CD4-positive, alpha-beta T cell treated with Interleukin-10 for 1 hour (primary cell): ENCODE results near the gene COMT.

Source experiments
- DNase-seq: peaks from one replicate; pipeline ENCODE4 v3.0.0-alpha.2; 2020

The COMT gene

DNA sequence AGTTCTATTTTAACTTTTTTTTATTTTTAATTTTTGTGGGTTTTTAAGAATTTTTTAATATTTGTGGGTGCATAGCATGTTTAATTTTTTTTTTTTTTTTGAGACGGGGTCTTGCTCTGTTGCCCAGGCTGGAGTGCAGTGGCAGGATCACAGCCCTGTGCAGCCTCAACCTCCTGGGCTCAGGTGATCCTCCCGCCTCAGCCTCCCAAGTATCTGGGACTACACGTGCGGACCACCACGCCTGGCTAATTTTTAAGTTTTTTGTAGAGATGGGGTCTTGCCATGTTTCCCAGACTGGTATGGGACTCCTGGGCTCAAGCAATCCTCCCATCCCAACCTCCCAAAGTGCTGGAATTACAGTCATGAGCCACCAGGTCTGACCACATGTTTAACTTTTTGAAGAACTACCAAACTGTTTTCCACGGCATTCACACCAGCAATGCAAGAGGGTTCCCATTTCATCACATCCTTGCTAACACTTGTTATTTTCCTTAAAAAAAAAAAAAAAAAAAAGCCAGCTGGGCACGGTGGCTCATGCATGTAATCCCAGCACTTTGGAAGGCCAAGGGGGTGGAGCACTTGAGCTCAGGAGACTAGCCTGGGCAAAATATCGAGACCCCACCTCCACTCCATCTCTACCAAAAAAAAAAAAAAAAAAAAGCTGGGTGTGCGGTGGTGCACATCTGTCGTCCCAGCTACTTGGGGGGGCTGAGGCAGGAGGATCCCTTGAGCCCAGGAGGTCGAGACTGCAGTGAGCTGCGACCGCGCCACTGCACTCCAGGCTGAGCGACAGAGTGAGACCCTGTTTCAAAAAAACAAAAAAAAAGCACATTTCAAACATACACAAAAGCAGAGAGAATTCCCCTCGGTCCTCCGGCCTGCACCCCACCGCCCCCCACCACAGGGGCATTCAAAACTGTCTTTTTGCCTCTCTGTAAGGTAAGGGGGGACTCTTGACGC, 16.8 kb downstream of the COMT start:
- no peak for DNase-seq

DNA sequence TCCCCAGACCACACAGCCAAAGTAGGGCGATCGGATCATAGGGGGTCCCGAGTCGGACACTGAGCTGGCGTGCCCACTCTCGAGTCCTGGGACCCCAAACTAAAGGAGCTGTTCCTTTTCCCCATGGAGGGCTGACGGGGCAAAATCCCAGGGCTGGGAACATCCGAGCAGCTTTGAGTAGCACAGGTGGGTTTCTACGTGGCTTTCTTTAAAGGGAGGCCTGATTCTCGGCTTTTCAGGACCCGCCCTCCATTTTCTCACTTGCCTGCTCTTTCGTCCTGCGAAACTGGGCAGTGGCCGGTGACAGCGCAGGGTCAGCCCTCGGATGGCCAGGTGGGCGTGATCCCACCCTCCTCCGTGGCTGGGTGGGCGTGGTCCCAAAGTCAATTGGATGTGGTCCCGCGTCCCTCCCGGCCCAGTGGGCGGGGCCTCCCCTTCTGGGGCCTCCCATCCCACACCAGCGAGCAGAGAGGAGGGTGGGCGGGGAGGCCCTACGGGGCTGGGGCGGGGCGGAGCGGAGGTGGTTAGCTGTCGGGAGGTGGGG, 17.5 kb downstream of the COMT start:
- no peak for DNase-seq

DNA sequence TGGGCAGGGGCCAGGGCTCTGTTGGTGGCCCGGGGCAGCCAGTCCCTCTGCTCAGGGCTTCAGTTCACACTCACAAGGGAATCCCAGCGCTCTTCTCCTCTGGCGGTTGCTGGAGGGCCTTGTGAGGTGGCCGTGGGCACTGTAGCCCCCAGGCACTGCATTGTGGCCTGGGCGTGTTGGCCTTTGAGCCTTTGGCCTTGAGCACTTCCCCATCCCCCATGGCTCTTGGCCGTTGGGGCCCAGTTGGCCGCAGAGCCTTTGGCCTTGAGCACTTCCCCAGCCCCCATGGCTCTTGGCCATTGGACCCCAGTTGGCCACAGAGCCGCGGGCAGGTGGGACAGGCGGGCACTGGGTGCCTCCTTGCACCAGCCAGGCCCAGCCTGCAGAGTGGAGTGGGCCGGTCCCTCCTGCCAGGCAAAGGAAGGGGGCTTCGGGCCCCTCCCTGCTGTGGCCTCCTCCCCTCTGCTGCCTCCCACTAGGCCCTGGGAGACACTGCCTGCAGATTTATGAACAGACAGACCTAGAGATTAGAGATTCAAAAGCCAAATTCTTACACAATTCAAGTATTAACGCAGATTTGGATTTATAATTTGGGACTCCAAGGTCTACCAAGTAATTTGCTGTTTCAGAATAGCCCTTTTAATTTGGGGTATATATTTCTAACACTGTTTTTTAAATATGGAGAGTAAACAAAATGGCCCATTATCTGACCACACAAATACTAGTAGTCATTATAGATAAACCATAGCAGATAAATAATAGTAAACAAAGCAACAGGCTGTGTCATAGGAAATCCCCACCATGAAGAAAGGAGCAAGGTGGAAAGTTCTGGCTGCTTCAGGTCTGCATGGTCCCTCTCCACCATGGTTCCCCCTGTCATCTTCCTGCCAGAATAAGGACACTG, 18.3 kb downstream of the COMT start:
- no peak for DNase-seq

DNA sequence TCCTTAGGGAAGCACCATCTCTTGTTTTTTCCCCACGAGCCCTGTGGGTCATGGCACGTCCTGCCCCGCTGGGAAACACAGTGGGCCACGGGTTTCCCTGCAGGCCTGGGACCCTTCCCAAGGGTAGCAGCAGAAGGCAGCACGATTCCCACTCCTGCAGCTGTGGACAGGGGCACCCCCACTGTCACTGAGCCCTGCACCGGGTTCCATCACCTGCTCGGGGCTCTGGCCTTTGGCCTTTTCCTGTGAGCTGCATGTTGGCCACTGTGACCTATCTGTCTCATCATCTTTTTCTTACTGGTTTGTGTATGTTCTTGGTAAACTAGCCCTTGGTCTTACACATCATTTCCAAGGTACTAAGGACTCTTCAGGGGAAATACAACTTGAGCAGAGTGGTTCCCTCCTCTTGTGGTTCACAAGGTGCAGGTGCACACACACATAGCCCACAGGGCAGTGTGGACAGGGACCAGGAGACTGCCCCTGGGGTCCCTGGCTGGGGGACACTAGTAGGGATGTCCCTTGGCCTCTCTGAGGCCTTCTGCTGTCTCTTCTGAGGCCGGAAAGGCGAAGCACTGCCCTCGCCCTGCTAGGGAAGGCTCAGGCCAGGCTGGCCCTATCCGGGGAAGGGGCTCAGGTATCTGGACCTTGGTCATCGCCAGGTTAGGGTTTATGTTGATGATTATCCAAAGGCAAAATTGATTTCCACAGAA, 19.1 kb downstream of the COMT start:
- DNase-seq, result no peak

DNA sequence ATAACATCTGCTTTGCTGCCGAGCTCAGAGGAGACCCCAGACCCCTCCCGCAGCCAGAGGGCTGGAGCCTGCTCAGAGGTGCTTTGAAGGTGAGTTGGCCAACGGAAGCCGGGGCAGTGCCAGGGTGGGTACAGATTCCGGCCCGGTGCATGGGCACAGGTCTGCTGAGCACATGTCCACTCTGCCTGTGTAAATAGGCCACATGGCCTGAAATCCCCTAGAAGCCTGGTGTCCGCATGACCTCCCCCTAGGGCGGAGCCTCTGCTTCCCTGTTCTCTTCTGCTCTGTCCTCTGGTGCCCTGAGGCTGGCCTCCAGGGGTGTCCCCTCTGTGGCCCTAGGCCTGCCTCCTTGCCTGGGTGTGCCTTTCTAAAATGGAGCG, 19.6 kb downstream of the COMT start:
- DNase-seq, result no peak

DNA sequence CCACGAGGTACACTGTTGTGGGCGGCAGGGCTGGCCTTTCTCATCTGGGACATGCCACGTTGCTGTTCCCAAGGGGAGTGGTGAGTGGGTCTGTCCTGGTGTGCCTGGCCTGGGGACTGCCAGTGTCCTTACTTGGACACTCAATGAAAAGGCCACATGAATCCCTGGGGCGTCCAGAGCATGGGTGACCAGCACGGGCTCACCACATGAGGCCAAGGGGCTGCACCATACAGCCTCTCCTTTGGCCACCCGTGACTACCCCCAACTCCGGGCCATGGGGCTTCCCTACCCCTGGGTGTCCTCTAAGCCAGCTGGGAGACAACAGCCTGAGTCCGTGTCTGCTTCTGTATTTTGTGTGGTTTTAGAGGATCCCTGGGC, 20.3 kb downstream of the COMT start:
- no peak for DNase-seq

DNA sequence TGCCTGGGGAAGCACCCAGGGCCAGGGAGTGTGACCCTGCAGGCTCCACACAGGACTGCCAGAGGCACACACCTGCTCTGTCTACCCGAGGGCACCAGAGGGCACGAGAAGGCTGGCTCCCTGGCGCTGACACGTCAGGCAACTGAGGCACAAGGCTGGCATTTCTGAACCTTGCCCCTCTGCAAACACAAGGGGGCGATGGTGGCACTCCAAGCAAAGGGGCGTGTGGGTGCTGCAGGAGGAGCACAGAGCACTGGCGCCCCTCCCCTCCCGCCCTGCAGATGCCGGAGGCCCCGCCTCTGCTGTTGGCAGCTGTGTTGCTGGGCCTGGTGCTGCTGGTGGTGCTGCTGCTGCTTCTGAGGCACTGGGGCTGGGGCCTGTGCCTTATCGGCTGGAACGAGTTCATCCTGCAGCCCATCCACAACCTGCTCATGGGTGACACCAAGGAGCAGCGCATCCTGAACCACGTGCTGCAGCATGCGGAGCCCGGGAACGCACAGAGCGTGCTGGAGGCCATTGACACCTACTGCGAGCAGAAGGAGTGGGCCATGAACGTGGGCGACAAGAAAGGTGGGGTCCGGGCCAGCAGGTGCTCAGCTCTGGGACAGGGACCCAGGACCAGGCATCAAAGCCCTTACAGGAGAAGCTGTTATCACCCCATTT, 20.8 kb downstream of the COMT start:
- peak; percentile 58 for DNase-seq

DNA sequence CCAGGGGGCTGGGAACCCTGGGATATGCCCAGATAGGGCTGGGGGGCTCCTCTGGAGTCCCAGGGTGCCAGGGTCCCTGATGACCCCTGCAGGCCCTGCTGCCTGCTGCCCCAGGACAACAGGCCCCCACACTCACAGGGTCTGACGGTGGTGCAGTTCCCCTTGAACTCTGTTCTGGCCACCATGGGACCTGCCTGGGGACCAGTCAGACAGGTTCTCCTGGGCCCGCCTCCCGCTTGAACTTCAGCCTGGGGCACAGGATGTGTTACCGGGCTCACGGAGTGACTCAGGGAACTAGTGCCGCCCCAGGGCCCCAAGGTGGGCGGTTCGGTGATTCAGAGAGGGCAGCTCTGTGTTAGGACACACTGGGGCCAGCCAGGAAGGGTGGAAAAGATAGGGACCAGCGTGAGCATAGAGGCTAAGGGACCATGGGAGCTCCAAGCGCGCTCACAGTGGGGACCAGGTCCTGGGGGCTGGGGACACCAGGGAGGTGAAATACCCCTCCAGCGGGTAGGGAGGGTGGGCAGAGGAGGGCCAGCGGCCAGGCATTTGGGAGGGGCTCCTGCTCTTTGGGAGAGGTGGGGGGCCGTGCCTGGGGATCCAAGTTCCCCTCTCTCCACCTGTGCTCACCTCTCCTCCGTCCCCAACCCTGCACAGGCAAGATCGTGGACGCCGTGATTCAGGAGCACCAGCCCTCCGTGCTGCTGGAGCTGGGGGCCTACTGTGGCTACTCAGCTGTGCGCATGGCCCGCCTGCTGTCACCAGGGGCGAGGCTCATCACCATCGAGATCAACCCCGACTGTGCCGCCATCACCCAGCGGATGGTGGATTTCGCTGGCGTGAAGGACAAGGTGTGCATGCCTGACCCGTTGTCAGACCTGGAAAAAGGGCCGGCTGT, 21.6 kb downstream of the COMT start:
- DNase-seq, result no peak

DNA sequence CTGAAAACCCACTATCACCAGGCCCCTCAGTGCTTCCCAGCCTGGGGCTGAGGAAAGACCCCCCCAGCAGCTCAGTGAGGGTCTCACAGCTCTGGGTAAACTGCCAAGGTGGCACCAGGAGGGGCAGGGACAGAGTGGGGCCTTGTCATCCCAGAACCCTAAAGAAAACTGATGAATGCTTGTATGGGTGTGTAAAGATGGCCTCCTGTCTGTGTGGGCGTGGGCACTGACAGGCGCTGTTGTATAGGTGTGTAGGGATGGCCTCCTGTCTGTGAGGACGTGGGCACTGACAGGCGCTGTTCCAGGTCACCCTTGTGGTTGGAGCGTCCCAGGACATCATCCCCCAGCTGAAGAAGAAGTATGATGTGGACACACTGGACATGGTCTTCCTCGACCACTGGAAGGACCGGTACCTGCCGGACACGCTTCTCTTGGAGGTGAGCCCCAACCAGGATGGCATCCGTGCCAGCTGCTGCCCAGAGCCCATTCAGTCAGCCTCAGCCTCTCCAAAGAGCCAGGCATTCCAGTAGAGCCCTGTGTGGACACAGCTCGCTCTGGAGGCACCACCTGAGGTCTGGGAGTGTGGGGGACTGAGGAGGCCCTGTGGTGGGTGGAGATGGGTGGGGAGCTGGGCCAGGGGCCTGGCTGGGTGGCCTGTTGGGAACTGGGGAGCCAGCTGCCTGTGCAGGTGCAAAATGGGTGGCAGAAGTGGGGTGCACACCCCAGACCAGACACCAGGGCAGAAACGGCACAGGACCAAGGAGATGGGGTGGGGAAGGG, 22.5 kb downstream of the COMT start:
- DNase-seq, result no peak

DNA sequence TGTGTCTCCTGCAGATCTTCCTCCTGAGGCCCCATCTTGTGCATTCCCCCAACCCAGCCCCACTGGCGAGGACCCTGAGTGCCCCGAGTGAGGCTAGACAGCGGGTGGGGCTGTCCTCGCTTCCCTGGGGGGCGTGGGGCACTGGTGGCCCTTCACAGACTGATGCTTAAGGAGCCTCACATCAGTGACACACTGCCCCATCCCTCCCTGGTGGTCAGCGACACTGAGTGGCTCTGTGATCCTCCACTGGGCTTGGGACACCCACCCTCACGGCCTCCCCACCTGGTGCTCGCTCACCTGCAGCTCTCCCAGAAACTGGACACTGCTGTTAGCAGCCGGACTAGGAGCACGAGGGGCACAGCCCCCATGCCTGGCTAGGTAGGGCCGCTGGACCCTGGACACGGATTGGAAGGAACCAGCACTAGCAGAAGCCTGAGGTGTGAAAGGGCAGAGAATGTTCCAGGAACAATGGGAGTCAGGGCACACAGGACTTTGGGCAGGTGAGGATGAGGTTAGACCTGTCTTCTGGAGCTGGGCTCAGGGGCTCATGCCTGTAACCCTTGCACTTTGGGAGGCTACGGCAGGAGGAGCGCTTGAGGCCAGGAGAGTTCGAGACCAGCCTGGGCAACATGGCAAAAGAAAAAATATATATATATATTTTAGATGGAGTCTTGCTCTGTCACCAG, 23.3 kb downstream of the COMT start:
- DNase-seq, result no peak

DNA sequence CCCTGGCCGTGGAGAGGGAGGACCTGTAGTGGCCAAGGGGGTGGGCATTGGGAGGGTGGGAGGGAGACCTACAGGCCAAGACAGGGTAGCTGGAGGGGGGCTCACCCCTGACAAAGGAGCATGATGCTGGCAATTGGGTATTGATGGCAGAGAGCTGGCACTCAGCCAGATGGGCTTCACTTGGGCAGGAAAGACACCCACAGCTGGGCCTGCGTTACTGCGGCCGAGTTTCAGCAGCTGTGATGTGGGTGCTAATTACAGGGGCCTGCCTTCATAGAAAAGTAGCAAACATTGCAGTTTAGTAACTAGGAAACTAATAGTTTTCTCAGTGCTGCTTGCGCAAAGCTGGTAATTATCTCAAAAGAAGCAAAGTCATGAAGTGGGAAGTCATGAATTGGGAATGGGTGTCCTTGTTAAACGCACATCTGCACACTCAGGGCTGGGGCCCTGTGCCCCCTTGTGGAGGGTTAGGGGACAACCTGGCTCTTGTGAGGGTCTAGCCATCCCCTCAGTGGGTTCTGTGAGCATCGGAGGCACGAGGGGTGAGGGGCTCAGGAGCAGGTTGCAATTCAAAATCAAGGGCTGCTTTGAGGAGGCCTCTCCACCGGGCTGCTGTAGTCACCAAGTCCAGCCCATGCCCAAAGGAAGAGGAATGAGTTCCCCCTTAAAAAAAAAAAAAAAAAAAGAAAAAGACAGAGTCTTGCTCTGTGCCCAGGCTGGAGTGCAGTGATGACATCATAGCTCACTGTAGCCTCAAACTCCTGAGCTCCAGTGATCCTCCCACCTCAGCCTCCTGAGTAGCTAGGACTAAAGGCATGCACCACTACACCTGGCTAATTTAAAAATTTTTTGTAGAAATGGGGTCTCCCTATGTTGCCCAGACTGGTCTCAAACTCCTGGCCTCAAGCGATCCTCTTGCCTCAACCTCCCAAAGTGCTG, 24.5 kb downstream of the COMT start:
- DNase-seq, result no peak

DNA sequence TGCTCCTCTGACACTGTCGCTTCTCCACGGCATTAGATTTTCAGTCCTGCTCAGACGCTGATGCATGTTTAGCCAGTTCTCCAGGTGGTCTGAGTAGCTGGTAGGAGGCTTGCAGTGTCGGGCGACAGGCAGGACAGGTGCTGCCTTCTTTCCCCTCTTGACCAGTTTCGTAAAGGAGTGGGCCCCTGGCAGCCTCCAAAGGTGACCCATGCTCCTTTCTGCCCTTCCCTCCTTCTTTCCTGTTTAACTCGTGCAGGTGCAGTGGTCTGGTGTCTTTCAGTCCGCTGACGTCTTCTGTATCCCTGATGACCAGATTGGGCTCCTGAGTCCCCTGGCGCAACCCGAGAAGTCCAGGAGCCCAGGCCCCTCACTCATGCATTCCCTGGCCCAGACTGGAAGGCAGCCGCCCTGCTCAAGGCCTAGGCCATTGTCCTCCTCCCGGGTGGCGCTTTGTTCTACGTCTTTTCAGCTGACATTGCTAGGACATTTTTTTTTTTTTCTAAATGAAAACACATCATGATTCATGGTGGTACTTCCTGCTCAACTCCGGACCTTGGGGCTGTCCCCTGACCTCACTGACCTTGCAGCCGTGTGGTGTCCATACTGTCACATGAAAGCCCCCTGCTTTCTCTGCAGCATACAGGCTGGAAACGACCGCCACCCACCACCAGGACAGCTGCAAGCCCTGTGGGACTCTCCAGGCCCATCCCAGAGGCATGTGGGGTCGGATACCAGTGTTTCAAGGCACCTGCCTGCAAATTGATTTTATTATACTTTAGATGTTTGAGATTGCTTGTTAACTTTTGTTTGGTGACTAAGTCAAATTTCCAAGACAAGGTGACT, 25.6 kb downstream of the COMT start:
- DNase-seq, result no peak

DNA sequence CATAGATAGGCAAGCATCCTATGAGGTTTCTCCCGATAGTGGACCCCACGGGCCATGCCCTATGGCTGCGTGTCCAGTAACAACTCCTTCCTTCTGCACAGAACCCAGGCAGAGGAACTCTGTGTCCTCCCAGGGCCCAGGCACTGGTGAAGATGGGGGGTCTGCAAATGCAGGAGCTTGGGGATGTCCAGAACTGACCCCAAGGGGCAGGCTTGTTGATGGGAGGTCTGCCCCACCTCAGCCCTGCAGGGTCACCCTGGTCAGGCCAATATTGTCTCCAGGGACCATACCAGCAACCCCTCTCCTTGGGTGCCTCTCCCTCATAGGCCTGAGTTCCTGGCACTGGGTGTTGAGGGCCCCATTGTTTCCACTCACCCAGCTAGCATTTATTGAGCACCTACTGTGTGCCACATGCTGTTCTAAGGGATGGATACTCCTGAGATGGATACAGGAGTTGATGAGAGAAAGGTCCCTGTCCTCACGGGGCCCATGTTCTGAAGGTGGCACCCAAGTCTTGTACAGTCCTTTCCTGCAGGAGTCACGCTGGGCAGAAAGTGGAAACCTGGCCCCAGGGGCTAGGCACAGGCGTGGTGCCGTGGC, 26.4 kb downstream of the COMT start:
- DNase-seq, result no peak

DNA sequence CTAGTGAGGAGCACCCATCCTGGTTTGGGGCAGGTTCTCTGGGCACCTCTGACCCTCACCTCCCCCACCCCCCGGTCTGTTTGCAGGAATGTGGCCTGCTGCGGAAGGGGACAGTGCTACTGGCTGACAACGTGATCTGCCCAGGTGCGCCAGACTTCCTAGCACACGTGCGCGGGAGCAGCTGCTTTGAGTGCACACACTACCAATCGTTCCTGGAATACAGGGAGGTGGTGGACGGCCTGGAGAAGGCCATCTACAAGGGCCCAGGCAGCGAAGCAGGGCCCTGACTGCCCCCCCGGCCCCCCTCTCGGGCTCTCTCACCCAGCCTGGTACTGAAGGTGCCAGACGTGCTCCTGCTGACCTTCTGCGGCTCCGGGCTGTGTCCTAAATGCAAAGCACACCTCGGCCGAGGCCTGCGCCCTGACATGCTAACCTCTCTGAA, 26.9 kb downstream of the COMT start:
- DNase-seq, result no peak

DNA sequence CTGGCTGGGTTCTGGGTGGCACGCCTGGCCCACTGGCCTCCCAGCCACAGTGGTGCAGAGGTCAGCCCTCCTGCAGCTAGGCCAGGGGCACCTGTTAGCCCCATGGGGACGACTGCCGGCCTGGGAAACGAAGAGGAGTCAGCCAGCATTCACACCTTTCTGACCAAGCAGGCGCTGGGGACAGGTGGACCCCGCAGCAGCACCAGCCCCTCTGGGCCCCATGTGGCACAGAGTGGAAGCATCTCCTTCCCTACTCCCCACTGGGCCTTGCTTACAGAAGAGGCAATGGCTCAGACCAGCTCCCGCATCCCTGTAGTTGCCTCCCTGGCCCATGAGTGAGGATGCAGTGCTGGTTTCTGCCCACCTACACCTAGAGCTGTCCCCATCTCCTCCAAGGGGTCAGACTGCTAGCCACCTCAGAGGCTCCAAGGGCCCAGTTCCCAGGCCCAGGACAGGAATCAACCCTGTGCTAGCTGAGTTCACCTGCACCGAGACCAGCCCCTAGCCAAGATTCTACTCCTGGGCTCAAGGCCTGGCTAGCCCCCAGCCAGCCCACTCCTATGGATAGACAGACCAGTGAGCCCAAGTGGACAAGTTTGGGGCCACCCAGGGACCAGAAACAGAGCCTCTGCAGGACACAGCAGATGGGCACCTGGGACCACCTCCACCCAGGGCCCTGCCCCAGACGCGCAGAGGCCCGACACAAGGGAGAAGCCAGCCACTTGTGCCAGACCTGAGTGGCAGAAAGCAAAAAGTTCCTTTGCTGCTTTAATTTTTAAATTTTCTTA, 27.8 kb downstream of the COMT start:
- no peak for DNase-seq

DNA sequence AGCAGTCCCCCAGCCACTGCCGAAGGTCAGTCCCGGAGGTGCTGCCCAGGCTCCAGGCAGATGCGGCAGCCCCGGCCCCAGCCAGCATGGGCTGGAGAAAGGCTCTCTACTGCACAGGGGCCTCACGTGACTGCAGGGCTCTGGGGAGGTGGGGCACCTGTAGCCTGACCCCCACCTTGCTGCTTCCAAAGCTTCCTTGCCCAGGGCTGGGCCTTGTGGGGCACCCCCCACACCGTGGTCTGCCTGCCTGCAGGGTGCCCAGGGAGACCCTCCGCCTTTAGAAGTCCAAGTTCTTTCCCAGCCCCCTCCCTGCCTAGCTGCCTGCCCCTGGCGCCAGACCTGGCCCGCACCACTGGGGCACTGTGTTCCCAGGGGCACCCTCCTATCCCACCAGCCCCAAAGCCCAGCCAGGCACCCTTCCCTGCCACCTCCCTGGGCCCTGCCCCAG, 28.5 kb downstream of the COMT start:
- DNase-seq, result no peak
